NCI-H128 (cell line): ENCODE measurements around the gene HTRA3.

Source experiments
- DNase-seq: peaks from one replicate; lab custom pipeline; 2025; ENCODE audit not compliant: unreplicated experiment; lab: John Stamatoyannopoulos, UW

Gene HTRA3

DNA sequence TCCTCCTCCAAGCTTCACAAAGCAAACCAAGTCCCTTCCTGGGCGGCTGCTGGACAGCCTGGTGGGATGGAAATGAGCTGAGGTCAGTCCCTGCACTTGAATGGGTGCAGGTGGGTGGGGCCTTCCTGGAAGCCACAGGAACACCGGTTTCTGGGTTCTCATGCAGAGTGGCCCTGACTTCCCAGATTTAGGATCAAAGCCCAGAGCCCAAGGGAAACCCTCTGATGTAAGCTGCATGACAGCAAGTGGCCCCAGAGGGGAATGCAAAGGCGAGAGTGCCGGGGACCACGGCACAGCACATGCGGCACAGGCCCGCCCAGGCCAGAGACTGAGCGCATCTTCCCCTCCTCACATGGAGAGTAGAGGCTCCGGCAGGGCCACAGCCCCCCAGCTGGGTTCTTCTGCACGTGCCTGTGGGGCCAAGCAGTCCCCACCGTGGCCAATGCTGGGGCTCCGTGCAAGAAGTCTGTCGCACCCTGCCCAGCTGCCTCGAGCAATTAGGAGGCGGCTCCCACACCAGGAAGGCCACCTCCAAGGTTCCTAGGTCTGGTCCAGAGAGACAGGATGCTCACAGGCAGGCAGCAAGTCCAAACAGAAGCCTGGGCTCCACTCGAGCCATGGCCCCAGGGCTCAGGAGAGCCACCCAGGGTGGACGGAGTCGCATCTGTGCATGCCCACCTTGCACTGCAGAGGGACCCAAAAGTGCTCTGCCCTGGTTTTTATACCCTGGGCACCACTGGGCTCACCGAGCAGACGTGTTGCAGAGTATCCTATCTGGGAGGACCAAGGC lies 83.0 kb downstream of the HTRA3 start:
- DNase-seq: no peak

DNA sequence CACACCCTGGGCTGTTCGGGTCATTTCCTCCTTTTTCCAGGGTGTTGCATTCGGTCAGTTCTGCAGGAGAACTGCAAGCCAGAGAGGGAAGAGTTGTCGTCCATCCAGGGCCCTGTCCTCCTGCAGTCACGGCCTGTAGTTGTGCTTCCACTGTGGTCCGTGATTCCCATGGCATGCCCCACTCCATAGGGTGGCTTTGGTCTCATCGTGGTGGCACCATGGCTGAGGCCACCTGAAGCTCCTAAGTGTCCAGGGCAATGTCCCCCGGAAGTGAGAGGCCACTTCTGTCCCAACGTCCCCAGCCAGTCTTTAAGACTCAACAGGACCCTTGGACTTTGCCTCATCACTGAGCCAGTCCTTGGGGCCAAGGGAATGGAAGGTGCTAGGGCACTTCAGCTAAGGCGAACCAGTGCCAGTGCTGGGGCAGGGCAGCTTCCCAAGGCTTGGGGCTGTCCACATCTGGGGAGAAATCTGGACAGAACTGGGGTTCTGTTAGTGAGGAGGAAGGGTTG lies 83.7 kb downstream of the HTRA3 start:
- no peak for DNase-seq

DNA sequence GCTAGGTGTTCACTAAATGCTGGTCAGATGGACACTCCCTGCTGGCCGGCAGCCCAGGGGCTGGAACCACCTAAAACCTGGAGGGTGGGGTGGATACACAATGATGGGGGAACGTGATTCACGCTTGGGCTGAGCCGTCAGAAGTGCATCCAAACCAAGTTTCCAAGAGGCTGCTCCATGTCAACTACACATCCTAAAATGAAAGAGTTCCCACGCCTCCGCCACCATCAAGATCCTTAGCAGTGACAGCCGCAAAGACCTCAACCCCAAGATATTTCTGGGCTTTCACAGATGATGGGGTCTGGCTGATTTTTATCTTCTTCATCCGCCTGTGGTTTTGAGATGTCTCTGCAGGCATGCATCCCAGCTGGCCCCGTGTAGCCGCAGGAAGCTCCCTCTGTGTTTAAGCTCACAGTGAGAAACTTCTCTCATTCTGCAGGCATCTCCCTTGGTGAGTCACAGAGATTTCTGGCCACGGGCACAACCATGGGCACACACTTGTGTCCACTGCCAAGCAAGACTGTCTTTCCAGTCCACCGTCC lies 84.4 kb downstream of the HTRA3 start:
- no peak for DNase-seq

DNA sequence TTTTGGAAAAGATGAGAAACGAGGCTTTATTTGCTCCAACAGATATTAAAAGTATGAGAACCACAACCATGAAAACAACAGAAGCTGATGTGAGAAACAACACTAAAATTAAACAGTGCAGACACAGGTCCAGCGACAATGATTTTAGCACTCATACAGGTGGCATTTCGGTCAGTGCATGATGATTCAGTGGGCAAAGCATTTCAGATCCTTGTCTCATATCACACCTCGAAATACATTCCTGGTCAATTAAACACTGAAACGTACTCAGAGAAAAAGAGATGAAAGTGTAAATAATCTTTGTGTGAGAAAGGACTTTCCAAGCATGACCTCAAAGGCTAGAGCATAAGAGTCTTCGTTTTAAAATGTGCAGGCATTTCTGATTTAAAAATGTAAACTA lies 85.8 kb downstream of the HTRA3 start:
- no peak for DNase-seq

DNA sequence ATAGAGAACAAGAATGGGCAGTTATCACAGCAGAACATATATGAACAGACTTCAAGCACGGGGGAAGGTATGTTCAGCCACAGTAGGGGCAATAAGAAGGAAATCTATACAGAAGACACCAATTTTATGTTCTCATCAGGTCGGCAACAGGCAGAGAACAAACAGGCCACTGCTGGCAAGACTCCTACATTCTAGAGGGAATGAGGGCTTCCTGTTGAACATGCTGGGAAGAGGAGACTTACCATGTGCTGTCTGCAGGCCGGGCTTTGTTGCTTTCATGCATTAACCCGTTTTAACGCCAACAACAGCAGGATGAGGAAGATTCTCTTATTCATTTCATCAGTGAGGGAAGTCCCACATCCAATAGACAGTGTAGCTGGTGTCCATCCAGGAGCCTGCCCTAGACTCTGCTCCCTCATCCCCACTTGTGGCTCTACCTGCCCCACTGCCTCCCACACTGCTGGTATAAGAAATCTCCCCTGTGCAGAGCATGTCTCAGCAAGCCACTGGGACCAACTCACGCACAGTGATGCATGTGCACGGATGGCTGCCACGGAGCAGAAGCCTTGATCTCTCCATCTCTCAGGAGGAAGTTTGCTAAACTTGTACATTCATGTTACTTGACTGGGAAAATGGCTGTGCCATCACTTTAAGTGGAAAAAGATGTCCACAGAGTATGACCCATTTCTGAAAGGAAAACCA lies 86.5 kb downstream of the HTRA3 start:
- DNase-seq: no peak
